HG03135 (cell line): ENCODE results near the gene FAM240A.
"Not testable (repeated sequence)": the region's sequence is repeated elsewhere in the genome, so short reads cannot be mapped to it uniquely, and the experiment has no call there.

Experiments
- ATAC-seq: cut with Tn5 transposase; IDR thresholded peaks from one replicate; pipeline ENCODE4 v1.9.1; 2021; ENCODE audit warnings: mild to moderate bottlenecking, moderate library complexity; ENCODE audit not compliant: unreplicated experiment

The FAM240A gene

DNA sequence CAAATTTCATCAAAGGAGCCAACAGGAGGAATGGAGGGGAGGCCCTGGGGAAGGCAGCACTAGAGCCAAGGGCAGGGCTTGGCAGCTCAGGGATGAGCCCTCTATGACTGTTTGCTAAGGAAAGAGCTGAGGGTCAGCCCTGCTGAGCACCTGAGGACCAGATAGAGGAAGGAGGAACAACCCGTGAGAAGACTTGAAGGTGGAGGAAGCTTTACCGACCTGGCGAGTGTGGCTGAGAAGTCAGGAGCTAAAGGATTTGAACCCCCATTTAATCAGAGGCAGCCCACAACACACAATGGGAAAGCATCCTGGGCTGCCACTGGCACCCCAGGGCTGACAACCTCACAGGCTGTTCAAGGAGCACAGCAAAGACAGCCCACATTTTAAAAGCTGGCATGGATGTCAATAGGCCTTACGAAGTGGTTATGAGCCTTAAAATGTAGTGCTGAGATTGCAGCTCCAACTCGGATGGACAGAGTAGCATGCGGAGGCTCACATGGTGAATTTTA, 25.5 kb upstream of the FAM240A start:
- ATAC-seq: no peak

DNA sequence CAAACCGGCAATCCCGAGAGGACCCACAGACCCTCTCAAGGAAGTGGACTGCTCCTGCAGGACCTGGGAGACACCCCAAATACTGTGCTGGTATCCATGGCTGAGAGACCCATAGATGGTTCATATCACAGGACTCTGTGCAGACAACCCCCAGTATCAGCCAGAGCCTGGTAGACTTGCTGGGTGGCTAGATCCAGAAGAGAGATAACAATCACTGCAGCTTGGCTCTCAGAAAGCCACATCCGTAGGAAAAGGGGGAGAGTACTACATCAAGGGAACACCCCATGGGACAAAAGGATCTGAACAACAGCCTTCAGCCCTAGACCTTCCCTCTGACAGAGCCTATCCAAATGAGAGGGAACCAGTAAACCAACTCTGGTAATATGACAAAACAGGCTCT, 25.1 kb upstream of the FAM240A start:
- ATAC-seq: not testable (repeated sequence)

DNA sequence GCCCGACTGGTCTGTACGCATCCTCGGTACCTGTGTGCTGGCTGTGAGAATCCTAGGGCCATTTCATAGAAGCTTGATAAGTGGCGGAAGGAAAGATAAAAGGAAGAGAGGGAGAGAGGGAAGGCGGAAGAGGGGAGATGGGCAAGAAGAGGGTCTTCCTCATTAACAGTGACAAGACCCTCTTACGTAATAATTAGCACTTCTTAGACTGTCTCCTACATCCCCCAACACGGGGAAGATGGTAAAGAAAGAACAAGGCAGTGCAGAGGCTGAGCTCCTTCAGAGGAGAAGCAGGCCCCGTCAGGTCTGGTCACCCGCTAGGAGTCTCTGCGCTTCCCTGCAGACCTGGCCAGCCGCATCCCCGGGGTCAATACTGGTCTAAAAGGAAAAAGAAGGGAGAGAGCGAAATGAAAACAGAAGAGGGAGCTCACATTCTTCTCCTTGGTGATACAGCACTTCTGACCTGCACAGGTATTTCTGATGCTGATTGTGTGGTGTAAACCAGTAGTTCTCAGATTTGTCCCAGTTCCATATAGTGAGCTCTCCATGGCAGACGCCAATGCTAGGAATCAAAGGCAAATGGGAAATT, 19.0 kb upstream of the FAM240A start:
- no peak for ATAC-seq

GRCh38 chr3:46593979-46594378, 18.3 kb upstream of the FAM240A start:
- no peak for ATAC-seq

DNA sequence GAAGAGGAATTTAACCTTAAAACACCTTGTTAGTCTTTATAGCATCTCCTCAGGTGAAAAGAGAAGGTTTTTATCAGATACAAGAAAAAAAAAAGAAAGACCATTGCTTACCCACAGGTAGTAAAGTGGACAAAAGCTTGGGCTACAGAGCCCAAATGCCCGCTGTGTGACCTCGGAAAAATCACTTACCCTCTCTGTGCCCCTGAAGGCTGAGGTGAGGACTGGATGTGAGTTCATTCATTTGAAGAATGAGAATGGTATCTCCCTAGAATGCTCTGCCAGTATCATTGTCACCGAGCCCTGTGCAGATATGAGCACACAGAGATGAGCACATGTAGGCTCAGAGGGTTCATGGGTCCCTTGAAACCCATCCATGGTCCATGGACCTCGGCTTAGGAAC, 17.6 kb upstream of the FAM240A start:
- no peak for ATAC-seq

DNA sequence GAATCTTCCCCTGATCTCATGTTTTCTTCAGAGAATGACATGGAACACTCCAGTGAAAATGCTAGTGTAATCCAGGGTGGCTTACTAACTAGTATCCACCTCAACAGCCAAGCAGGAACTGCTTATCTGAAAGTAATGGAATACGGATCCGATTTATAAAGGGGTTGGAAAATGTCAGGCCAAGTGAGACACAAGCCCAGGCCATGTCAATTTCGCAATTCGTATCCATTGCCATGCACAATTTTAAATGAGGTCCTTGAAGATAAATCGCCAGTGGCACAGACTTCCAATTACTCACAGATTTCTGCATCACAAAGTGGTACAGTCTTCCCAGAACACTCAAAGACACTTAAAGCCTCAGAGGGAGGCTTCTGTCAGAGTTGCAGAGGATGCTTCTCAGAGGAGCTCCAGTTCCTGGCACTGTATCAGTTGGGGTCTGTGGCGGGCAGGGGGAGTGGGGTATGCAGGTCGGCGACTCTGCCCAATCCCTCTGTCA, 16.5 kb upstream of the FAM240A start:
- no peak for ATAC-seq

DNA sequence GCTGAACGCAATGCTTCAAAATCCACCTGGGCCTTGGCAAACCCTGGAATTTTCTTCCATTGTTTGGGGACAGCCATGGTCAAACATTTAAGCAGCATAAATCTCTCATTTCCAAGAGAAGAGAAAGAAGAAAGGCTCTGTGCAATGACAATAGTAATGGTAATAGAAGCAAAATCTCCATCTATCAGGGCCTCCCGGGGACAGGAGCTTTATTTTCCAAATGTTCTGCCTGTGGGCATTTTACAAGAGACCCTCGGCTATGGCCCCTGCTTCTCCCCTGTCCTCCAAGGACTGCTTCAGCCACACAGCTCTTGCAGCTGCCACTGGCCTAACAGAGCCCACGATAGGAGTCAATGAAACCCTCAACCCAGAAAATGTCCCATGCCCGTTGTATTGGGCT, 12.7 kb upstream of the FAM240A start:
- no peak for ATAC-seq

DNA sequence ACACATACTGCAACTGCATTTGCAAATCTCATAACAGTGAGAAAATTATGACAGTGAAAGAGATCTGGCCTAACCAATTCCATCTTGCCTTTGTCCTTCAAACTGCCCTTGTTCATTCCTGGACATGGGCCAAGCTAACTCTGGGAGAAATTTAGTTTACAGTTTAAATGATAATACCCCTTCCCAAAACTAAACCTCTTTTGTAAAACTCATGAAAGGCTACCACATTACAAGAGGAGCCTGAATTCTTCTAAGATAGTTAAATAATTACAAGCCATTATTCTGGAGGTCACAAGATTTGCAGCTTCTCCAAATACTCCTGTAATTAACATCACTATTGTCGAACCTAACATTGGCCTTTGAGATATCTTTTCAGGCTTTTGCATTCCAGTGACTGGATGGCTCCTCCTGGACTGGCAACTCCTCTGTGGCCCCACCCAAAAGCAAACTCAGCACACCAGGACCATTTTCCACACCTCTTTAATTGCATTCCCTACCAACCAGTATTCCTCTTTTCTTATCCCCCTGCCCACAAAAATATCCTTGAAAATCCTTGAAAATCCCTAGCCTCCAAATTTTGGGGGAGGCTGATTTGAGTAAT, 8.8 kb upstream of the FAM240A start:
- ATAC-seq: no peak

GRCh38 chr3:46604127-46604526, 8.2 kb upstream of the FAM240A start:
- ATAC-seq: no peak

- no peak for ATAC-seq
Observed at GRCh38 chr3:46607603-46608028, 4.7 kb upstream of the FAM240A start.

DNA sequence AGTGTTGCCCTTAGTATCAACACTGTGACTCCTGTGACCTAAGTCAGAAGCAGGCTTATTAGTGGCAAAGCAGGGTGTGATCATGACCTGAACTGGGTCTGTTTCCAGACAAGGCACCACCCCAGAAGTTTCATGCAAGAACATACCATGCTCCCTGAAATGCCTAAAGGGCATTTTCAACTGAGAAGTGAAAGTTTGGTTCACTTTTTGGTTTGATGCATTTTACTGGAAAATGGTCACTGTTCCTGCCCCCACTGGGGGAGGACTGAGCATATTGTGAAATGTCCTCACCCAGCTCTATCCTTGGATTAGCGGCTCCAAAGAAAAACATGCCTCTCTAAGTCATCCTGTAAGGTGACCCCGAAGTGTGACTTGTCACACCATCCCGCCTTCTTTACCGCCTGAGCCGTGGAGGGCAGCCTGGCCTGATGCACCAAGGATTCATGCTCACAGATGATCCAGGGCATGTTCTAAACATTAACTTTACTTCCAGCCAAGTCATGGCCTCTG, 3.1 kb upstream of the FAM240A start:
- ATAC-seq: no peak

GRCh38 chr3:46609944-46610722, 2.2 kb upstream of the FAM240A start:
- no peak for ATAC-seq

DNA sequence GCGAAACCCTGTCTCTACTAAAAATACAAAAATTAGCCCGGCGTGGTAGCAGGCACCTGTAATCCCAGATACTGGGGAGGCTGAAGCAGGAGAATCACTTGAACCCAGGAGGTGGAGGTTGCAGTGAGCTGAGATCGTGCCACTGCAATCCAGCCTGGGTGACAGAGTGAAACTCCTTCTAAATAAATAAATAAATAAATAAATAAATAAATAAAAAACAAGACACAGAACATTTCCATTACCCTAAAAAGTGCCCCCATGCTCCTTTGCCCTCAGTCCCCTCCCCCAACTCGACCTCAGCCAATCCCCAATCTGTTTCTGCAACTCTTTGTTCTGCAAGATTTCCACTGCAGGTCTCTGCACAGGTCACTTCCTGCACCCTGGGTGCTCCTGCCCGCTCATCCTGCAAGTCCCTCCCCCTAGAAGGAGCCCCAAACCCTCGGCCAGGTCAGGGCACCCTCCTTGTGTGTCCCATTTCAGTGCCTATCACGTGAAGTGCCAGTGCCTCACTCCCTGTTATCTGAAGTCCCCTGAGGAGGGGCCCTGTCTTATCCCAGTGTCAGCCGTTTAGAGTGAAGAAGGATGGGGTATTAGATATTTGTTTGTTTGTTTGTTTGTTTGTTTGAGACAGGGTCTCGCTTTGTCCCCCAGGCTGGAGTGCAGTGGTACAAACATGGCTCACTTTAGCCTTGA, 1.1 kb downstream of the FAM240A start:
- no peak for ATAC-seq

- ATAC-seq: no peak
Observed at GRCh38 chr3:46614431-46614830, 2.1 kb downstream of the FAM240A start.

DNA sequence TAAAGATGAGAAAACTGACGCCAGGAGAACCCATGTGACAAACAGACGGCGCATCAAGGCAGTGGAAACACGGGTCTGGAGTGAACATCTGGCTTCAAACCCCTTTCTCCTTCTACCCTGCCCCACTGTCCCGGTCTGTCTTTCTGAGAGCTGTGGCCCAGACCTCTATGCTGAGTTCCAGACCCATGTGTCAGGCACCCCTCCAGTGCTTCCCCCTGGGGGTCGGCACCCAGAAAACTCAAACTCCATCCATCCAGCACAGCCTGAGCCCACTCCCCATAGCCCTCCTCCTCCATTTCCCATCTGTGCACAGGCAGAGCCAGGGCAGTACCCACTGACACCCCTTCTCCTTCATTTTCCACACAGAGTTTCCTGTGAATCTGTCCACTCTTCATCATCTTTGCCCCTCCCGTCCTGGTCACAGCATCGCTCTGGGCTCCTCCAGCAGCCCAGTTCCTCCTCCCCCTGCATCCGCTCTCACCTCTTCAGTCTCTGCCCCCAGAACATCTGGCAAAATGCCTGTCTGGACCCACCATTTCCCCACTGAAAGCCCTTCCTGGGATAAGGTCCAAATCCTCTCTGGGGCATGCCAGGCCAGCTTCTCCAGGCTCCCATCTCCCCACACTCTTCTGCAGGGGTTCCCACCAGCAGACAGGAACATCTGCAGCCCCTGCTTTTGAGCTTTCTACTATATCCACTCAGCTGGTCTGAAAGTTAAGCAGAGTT, 2.9 kb downstream of the FAM240A start:
- ATAC-seq: no peak

- no peak for ATAC-seq
Observed at GRCh38 chr3:46615976-46616375, 3.7 kb downstream of the FAM240A start.

- ATAC-seq: no peak
Observed at GRCh38 chr3:46617941-46618340, 5.6 kb downstream of the FAM240A start.

DNA sequence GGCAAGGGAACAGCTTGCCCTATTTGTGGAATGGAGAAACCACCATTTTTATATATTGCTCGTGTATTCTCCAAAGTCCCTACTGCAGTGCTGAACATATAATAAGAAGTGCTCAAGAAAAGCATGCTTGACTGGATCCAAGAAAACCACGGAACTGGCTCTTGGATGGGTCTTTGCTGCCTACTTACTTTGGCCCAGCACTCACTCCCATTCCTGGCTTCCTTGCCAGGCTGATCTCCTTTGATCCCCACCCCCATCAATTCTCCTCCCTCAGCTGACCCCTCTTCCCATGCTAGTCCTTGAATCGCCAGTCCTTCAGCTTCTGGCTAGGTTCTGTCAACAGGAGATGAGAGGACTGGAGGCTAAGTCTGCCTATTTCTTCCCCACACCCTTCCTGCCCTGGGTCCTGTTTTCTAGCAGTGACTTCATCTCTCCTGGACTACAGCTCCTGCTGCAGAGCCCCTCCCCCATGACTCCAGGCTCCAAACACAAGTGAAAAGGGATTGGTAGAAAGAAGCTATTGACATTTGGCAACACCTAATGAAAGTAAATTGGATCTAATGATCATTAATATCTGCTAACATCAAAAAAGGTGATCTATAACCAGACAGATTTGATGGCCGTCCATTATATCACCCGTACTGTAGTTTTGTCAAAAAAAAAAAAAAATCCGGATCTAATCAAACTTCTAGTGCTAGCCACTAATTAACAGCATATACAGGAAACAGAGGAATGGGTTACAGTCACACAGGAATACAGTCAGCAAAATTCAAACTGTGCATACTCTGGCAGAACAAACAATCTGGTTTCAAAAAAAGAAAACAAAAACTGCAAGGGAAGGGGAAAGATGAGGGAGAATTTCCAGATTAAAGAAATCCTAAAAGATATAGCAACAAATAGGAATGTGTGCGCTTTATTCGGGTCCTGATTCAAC, 7.8 kb downstream of the FAM240A start:
- ATAC-seq: no peak

- ATAC-seq: no peak
Observed at GRCh38 chr3:46624533-46624932, 12.2 kb downstream of the FAM240A start.
